Thyroid gland (tissue), 4 donors: ENCODE measurements around the gene ARPC4.

Source experiments
- CTCF ChIP-seq, 6 experiments: fragments of 200-600 bp in 3 of 6; fragments of 450-650 bp in 3 of 6; sonication (generic) in 3 of 6; IDR thresholded peaks; one replicate each; pipeline ENCODE4 v1.5.1; 2016 to 2019; ENCODE audit warnings: antibody characterized with exemption in 6 of 6, mild to moderate bottlenecking in 2 of 6, inconsistent platforms in 1 of 6, moderate library complexity in 1 of 6
- POLR2A ChIP-seq, 2 donors: fragments of 450-650 bp; IDR thresholded peaks; one replicate each; pipeline ENCODE4 v1.6.1; 2017; ENCODE audit warnings: antibody characterized with exemption in 2 of 2, mild to moderate bottlenecking in 2 of 2, moderate library complexity in 1 of 2

- TF ChIP-seq CTCF (IDR thresholded peaks at IDR 0.05), result no peak
- no peak for TF ChIP-seq POLR2A (IDR thresholded peaks at IDR 0.05)
These were observed 48.1 kb downstream of the ARPC4 start for GRCh38 chr3:9841015-9841414.
